GM23248 (cell line): ENCODE measurements around the gene MYBPC1. TPM values are rescaled to one million over a fixed set of nuclear protein-coding genes. Genes with fewer than 3 reads are reported as not detected.

Experiments
- DNase-seq: peaks from one replicate; pipeline ENCODE4 v3.0.0-alpha.2; 2015
- H2AFZ ChIP-seq: fragments of 200-600 bp; sonication (generic); 2 replicates; pipeline ENCODE4 v1.6.1; 2016; ENCODE audit warnings: antibody characterized with exemption
- H3F3A ChIP-seq: fragments of 200-600 bp; sonication (generic); 2 replicates; pipeline ENCODE4 v1.6.1; 2016; ENCODE audit warnings: mild to moderate bottlenecking, antibody characterized with exemption, mixed run types; ENCODE audit not compliant: insufficient read depth
- H3K27ac ChIP-seq: fragments of 200-600 bp; sonication (generic); 2 replicates; pipeline ENCODE4 v1.5.1; 2016; ENCODE audit warnings: mild to moderate bottlenecking
- H3K27me3 ChIP-seq: fragments of 200-600 bp; sonication (generic); replicated peaks from 2 replicates; pipeline ENCODE4 v1.6.1; 2016; ENCODE audit warnings: mild to moderate bottlenecking; ENCODE audit not compliant: insufficient read depth
- H3K36me3 ChIP-seq: fragments of 200-600 bp; sonication (generic); 2 replicates; pipeline ENCODE4 v1.6.1; 2016; ENCODE audit warnings: low read depth, mild to moderate bottlenecking
- H3K4me1 ChIP-seq: fragments of 200-600 bp; sonication (generic); 2 replicates; pipeline ENCODE4 v1.6.1; 2016; ENCODE audit warnings: mild to moderate bottlenecking; ENCODE audit not compliant: insufficient read depth
- H3K4me2 ChIP-seq: fragments of 200-600 bp; sonication (generic); one replicate; pipeline ENCODE4 v1.6.1; 2016; ENCODE audit warnings: mild to moderate bottlenecking; ENCODE audit not compliant: unreplicated experiment
- H3K4me3 ChIP-seq: fragments of 200-600 bp; sonication (generic); 2 replicates; pipeline ENCODE4 v1.5.1; 2016; ENCODE audit warnings: mild to moderate bottlenecking
- H3K79me2 ChIP-seq: fragments of 200-600 bp; sonication (generic); 2 replicates; pipeline ENCODE4 v1.6.1; 2016; ENCODE audit warnings: mild to moderate bottlenecking; ENCODE audit not compliant: insufficient read depth
- H3K9ac ChIP-seq: fragments of 200-600 bp; sonication (generic); 2 replicates; pipeline ENCODE4 v1.6.1; 2016; ENCODE audit warnings: mild to moderate bottlenecking
- H3K9me2 ChIP-seq: fragments of 200-600 bp; sonication (generic); 2 replicates; pipeline ENCODE4 v1.6.1; 2016; ENCODE audit warnings: mixed run types, mild to moderate bottlenecking, moderate library complexity; ENCODE audit not compliant: insufficient read depth
- H3K9me3 ChIP-seq: fragments of 200-600 bp; sonication (generic); one replicate; pipeline ENCODE4 v1.6.1; 2017; ENCODE audit warnings: low read depth
- H4K20me1 ChIP-seq: fragments of 200-600 bp; sonication (generic); 2 replicates; pipeline ENCODE4 v1.6.0; 2016; ENCODE audit not compliant: insufficient read depth
- EZH2 ChIP-seq: fragments of 200-600 bp; sonication (generic); IDR thresholded peaks from 2 replicates; pipeline ENCODE4 v1.6.1; 2018; ENCODE audit warnings: antibody characterized with exemption, mild to moderate bottlenecking; ENCODE audit not compliant: insufficient read depth, poor library complexity, severe bottlenecking
- EZH2phosphoT487 ChIP-seq: fragments of 200-600 bp; sonication (generic); IDR thresholded peaks from 2 replicates; pipeline ENCODE4 v1.6.1; 2018; ENCODE audit warnings: antibody characterized with exemption, moderate library complexity, mild to moderate bottlenecking, low read depth; ENCODE audit not compliant: insufficient read depth
- WGBS, 2 experiments: methylation state at CpG; one replicate each; pipeline ENCODE4 v1.1.6; 2015 to 2017; ENCODE audit warnings: low lambda C conversion rate in 2 of 2, low coverage in 1 of 2; ENCODE audit errors: missing lambda C conversion rate in 2 of 2; 5-methylcytosine and 5-hydroxymethylcytosine counted together
- in situ Hi-C: fragments of 300-500 bp; cut with MboI; formaldehyde crosslinking; loops from 2 replicates; pipeline ENCODE4 v1.15.0; 2020
- polyA plus RNA-seq: library from polyadenylated mRNA; unstranded; fragments of >200 nt; fragmentation: Nextera tagmentation; extraction: Ambion mirVana; gene quantifications from 2 replicates; pipeline ENCODE4 v1.2.1, GENCODE V29; 2016
- total RNA-seq: library from RNA; depleted of rRNA; stranded (reverse); fragments of >200 nt; shearing (Covaris generic); gene quantifications from 2 replicates; pipeline ENCODE4 v1.2.3, GENCODE V29; 2014

The MYBPC1 gene
- total and polyA plus RNA-seq, 2 experiments from 2014 or later: not detected

DNA sequence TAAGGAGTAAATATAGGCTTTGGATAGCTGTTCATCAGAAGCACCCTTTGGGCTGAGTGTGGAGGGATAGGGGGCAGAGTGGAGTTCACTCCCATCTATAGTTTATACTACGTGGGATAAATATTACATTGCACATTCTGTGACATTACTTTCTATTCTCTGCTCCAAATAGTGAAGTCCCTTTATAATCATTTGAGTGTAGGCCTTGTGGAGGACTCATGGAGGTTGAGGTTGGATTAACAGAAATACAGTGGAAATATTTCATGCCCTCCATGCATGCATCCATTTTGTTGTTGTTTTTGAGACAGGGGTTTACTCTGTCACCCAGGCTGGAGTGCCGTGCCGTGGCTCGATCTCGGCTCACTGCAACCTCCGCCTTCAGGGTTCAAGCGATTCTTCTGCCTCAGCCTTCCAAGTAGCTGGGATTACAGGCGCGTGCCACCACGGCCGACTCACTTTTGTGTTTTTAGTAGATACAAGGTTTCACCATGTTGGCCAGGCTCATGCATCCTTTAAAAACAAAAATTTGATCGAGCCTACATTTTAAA lies 104.1 kb downstream of the MYBPC1 start:
- in situ Hi-C loops: no loop called here

DNA sequence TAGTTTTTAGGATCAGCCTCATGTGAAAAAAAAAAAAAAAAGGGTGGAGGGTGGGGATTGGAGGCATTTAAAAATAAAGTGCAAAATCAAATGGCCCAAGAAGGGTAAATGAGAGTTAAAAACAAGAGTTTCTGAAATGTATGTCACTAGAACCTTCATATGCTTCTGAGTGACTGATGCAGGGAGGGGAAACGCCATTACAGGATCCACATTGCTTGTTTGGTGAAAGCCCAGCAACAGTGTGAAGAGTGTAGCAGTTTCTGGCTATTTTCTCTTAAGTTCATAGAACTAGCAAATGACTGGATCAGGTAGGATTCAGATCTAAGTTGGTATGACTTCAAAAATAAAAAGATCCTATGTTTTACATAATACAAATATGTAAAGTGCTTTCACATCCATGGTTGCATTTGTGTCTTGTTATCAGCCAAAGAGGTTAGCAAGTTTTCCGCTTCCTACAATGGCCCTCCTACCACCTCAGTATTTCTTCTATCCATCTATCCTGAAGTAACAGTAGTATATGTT lies 105.6 kb downstream of the MYBPC1 start:
- Histone ChIP-seq H3K27ac (no peak overlapping the region), H3K79me2 (peaks cover 41% of the 10 kb centered on the region), H3K9me2 (no peaks in the 10 kb centered on the region), H3F3A (peaks cover 16% of the 10 kb centered on the region; the same call in 1 of the 2 replicates), H3K36me3 (no peaks in the 10 kb centered on the region), H3K4me3 (no peak overlapping the region), H3K9me3 (no peaks in the 10 kb centered on the region), H2AFZ (no peak overlapping the region), H3K4me2 (no peak overlapping the region), H3K9ac (no peak overlapping the region), H3K27me3 (no peaks in the 10 kb centered on the region), H4K20me1 (no peaks in the 10 kb centered on the region), H3K4me1 (peaks cover 7% of the 10 kb centered on the region)
- DNase-seq: no peak
- TF ChIP-seq EZH2 (no peak), EZH2phosphoT487 (no peak)
- in situ Hi-C loops: no loop called here
- WGBS, 2 experiments: 88 to 92% methylated on average over 2 of the region's 2 CpGs

More for the DNA sequence above, 104.1 kb downstream of the MYBPC1 start:
- WGBS, 2 experiments: 88 to 91% methylated on average over 12 of the region's 12 CpGs
- peak overlapping the region; percentile 86 for H3K4me2 ChIP-seq
- TF ChIP-seq EZH2: no peak
- TF ChIP-seq EZH2phosphoT487: no peak
- H3K9me3 ChIP-seq: no peaks in the 10 kb centered on the region
- H3K4me1 ChIP-seq: peaks cover 7% of the 10 kb centered on the region
- H3K9ac ChIP-seq: peak overlapping the region; percentile 82
- H4K20me1 ChIP-seq: no peaks in the 10 kb centered on the region
- peak overlapping the region; percentile 94 for H2AFZ ChIP-seq
- peak overlapping the region; percentile 58 for H3K27ac ChIP-seq
- H3K4me3 ChIP-seq: peak overlapping the region; percentile 89
- H3K79me2 ChIP-seq: peaks cover 41% of the 10 kb centered on the region
- no peaks in the 10 kb centered on the region for H3K27me3 ChIP-seq
- H3K36me3 ChIP-seq: no peaks in the 10 kb centered on the region
- DNase-seq: peak; percentile 39
- no peaks in the 10 kb centered on the region for H3K9me2 ChIP-seq
- peaks cover 18% of the 10 kb centered on the region; the same call in 1 of the 2 replicates for H3F3A ChIP-seq

GRCh38 chr12:101703487-101703886 lies 108.7 kb downstream of the MYBPC1 start:
- Histone ChIP-seq H3K9ac (no peak overlapping the region), H4K20me1 (no peaks in the 10 kb centered on the region), H3K4me1 (peaks cover 10% of the 10 kb centered on the region), H3K79me2 (peaks cover 59% of the 10 kb centered on the region), H3K4me3 (no peak overlapping the region), H2AFZ (no peak overlapping the region), H3K36me3 (no peaks in the 10 kb centered on the region), H3K9me2 (no peaks in the 10 kb centered on the region), H3F3A (no peaks in the 10 kb centered on the region), H3K4me2 (no peak overlapping the region), H3K9me3 (no peaks in the 10 kb centered on the region), H3K27me3 (no peaks in the 10 kb centered on the region), H3K27ac (no peak overlapping the region)
- no peak for TF ChIP-seq EZH2
- no peak for TF ChIP-seq EZH2phosphoT487
- WGBS, 2 experiments: 92 to 99% methylated on average over 3 of the region's 3 CpGs
- in situ Hi-C loops: no loop called here
- DNase-seq: no peak

GRCh38 chr12:101706403-101706802 lies 111.6 kb downstream of the MYBPC1 start:
- Histone ChIP-seq H3F3A (no peaks in the 10 kb centered on the region), H3K27ac (no peak overlapping the region), H3K4me1 (peaks cover 4% of the 10 kb centered on the region; the same call in 1 of the 2 replicates), H3K9ac (no peak overlapping the region), H3K4me3 (no peak overlapping the region), H4K20me1 (no peaks in the 10 kb centered on the region), H3K9me3 (no peaks in the 10 kb centered on the region), H2AFZ (no peak overlapping the region), H3K36me3 (no peaks in the 10 kb centered on the region), H3K4me2 (no peak overlapping the region), H3K27me3 (no peaks in the 10 kb centered on the region), H3K9me2 (no peaks in the 10 kb centered on the region), H3K79me2 (peaks cover 40% of the 10 kb centered on the region)
- in situ Hi-C loops: no loop called here
- no peak for DNase-seq
- TF ChIP-seq EZH2phosphoT487 (no peak), EZH2 (no peak)
- 100% methylated on average over 1 of the region's 1 CpG for WGBS, 2 experiments
